Dendritic cell treated with granulocyte-macrophage colony-stimulating factor and Interleukin-4, amounts not matched to agents 40 ng/mL and 50 ng/mL, for 4 days (primary cell): ENCODE measurements around the gene HELQ.
A peak's percentile ranks its signal among the peaks of the same experiment; 100 is the strongest.

Experiments
- H3K27ac Mint-ChIP-seq: one replicate; pipeline ENCODE4 v1.8.0; 2022; ENCODE audit warnings: mild to moderate bottlenecking, mixed read lengths
- H3K27me3 Mint-ChIP-seq: one replicate; pipeline ENCODE4 v1.8.0; 2022; ENCODE audit warnings: mild to moderate bottlenecking, mixed read lengths
- H3K36me3 Mint-ChIP-seq: one replicate; pipeline ENCODE4 v1.8.0; 2022; ENCODE audit warnings: low read depth, mixed read lengths
- H3K4me1 Mint-ChIP-seq: one replicate; pipeline ENCODE4 v1.8.0; 2022; ENCODE audit warnings: low read depth, mixed read lengths
- H3K4me3 Mint-ChIP-seq: one replicate; pipeline ENCODE4 v1.8.0; 2022; ENCODE audit warnings: mild to moderate bottlenecking, moderate library complexity, mixed read lengths
- H3K9me3 Mint-ChIP-seq: one replicate; pipeline ENCODE4 v1.8.0; 2022; ENCODE audit warnings: mixed read lengths
- intact Hi-C: fragments of 100-400 bp; cut with micrococcal nuclease; formaldehyde crosslinking; loops from one replicate; pipeline ENCODE4 v1.15.0; 2022

Gene HELQ

DNA sequence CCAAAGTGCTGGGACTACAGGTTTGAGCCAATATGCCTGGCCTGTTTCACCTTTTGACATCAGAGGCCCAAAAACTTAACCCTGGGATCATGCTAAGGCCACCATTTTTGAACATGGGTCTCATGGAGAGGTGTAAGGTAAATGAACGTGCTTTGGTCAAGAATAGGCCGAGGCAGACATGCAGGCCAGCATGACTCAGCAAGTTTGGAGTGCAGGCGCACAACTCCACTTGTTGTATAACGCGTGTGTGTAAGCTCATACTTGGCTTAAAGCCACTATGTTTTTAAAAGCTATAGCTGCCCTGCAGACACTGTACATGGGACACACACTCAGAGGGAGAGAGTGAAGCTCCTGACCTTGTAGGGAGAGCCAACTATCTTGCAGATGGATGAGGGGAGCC is 77.2 kb downstream of the HELQ start:
- Mint-ChIP-seq H3K36me3 (no peaks in the 10 kb centered on the region), H3K4me1 (peaks cover 19% of the 10 kb centered on the region), H3K9me3 (peaks cover 24% of the 10 kb centered on the region), H3K27ac (no peak overlapping the region), H3K27me3 (peaks cover 14% of the 10 kb centered on the region), H3K4me3 (no peak overlapping the region)
- intact Hi-C loops = no loop called here

DNA sequence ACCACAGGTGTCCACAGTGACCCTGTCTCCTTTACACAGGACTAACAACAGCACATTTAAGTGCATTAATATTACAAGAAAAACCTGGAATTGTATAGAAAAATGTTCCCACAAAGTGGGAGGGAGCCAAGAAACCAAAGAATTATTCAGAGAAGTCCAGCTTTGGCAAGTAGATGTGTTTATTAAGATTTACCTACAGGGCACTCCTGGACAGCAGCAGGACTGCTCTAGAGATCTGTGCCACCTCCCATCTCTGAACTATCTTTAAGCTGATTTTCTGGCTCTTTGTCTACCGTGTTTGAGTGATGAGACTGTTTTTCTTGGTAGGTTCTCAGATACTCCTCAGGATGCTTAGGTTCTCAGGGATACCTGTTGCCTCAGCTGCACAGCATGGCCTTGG is 82.7 kb downstream of the HELQ start:
- Mint-ChIP-seq H3K9me3 (peaks cover 14% of the 10 kb centered on the region), H3K27ac (no peak overlapping the region), H3K36me3 (no peaks in the 10 kb centered on the region), H3K27me3 (peaks cover 22% of the 10 kb centered on the region), H3K4me1 (peaks cover 38% of the 10 kb centered on the region), H3K4me3 (no peak overlapping the region)
- intact Hi-C loops = no loop called here

DNA sequence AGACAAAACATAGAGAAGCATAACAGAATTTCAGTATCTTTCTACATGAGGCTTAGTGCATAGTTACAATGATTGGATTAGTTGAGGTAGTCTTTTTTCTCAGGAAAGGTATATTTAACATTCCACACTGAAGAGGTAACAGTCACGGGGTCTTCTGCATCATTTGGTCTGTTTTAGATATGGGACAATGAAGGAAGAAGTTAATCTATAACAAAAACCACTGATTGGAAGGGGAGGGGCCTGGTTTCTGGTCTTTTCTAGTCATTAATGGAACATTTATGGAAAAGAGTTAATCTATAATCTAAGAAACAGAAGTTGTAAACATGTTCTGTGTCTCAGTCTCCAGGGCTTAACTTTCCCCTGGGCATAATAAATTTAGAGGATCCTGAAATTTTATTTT is 83.7 kb downstream of the HELQ start:
- intact Hi-C loops = no loop called here
- Mint-ChIP-seq H3K36me3 (no peaks in the 10 kb centered on the region), H3K27ac (no peak overlapping the region), H3K4me3 (no peak overlapping the region), H3K9me3 (peaks cover 4% of the 10 kb centered on the region), H3K4me1 (peaks cover 43% of the 10 kb centered on the region), H3K27me3 (peaks cover 23% of the 10 kb centered on the region)

DNA sequence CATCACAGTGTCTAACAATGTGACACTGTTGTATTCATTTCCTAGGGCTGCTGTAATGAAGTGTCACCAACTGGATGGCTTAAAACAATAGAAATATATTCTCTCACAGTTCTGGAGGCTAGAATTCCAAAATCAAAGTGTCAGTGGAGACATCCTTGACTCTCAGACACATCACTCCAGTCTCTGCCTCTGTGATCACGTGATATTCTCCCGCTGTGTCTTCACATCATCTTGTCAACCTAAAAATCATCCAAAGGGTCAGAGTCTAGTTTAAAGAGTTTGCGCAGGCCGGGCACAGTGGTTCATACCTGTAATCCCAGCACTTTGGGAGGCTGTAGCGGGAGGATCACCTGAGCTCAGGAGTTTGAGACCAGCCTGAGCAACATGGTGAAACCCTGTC is 84.4 kb downstream of the HELQ start:
- Mint-ChIP-seq H3K27ac (peak overlapping the region; percentile 48), H3K4me3 (no peak overlapping the region), H3K4me1 (peaks cover 49% of the 10 kb centered on the region), H3K27me3 (peaks cover 27% of the 10 kb centered on the region), H3K36me3 (no peaks in the 10 kb centered on the region), H3K9me3 (no peaks in the 10 kb centered on the region)
- intact Hi-C loops = no loop called here

DNA sequence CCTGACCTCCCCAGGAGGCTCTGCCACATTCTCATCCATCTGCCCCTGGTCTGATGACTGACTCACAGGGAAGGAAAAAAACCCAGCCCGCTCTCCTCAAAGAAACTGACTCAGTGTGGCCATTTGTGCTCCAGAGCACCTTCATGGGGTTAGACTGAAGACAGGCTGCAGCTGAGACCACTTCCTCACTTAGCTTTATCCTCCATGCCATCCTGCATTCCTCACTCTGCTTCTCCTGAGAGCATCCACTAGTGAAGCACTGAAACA is 85.0 kb downstream of the HELQ start:
- Mint-ChIP-seq H3K4me1 (peaks cover 45% of the 10 kb centered on the region), H3K4me3 (no peak overlapping the region), H3K27ac (peak overlapping the region; percentile 48), H3K27me3 (peaks cover 27% of the 10 kb centered on the region), H3K36me3 (no peaks in the 10 kb centered on the region), H3K9me3 (no peaks in the 10 kb centered on the region)
- intact Hi-C loops = no loop called here

DNA sequence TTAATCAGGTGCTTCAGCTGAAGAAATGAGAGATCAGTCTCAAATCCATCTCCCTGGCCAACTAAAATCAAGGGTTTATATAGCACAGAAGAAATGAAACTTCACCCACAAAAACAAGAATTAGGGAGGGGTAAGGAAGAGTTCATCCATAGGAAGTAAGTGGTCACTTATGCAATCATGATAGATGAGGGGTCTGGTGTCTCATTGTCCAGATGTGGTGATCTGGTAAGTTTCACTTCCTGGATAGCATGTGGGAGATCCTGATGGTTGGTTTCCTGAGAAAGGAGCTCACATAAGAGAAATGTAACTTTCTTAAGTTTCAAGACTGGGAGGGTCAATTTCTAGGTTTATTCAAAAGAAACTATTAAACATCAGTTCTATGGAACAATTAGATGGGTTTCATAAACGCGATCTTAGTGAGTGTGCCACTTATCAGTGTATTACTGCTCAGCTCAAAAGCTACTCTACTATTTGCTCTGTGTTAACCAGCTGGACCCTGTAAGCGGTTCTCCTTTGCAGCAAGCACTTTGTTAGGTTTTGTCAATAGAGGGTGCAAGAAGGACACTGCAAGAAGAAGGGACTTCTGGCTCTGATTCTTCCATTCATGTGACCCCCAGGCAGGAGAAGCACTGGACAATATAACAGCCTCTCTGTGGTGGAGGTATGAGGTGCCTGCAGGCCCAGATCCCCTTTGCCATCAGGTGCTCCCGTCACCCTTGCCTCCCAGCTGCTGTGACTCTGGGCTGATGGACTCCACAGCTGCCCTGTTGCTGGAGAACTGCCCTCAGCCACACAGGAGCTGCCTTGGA is 85.6 kb downstream of the HELQ start:
- H3K27ac Mint-ChIP-seq = peak overlapping the region; percentile 48

DNA sequence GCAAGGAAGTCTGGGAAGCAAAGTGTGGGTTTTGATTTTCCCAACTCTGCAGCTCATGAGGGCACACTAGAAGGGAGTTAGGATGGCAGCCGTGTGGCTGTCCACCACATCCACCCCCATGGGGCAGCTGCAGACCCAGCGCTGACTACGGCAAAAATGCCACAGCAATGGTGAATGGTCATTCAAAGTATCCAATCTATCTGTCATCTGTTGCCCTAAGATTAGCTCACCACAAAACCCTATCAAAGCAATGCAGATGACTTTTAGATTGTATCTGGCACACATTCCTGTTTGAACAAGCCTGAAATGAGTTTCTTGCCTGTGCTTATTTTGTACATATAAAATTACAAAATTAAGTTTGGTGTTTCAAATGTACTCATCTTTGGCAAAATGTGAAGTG is 91.3 kb downstream of the HELQ start:
- Mint-ChIP-seq H3K36me3 (no peaks in the 10 kb centered on the region), H3K4me3 (no peak overlapping the region), H3K4me1 (peaks cover 17% of the 10 kb centered on the region), H3K27me3 (peaks cover 32% of the 10 kb centered on the region), H3K9me3 (no peaks in the 10 kb centered on the region), H3K27ac (no peak overlapping the region)
- intact Hi-C loops = loop anchor here (10.0 kb wide), 1 partner anchor 270 kb away; no protein-coding TSS in a partner anchor

More for the DNA sequence above, 85.6 kb downstream of the HELQ start:
- intact Hi-C loops = loop anchor here (5.0 to 10.0 kb wide), 3 partner anchors 38 to 265 kb away; partner anchors contain the start of genes HELQ, HPSE and MRPS18C
- Mint-ChIP-seq H3K4me1 (peaks cover 45% of the 10 kb centered on the region), H3K36me3 (no peaks in the 10 kb centered on the region), H3K4me3 (peak overlapping the region; percentile 20), H3K27me3 (peaks cover 33% of the 10 kb centered on the region), H3K9me3 (no peaks in the 10 kb centered on the region)

DNA sequence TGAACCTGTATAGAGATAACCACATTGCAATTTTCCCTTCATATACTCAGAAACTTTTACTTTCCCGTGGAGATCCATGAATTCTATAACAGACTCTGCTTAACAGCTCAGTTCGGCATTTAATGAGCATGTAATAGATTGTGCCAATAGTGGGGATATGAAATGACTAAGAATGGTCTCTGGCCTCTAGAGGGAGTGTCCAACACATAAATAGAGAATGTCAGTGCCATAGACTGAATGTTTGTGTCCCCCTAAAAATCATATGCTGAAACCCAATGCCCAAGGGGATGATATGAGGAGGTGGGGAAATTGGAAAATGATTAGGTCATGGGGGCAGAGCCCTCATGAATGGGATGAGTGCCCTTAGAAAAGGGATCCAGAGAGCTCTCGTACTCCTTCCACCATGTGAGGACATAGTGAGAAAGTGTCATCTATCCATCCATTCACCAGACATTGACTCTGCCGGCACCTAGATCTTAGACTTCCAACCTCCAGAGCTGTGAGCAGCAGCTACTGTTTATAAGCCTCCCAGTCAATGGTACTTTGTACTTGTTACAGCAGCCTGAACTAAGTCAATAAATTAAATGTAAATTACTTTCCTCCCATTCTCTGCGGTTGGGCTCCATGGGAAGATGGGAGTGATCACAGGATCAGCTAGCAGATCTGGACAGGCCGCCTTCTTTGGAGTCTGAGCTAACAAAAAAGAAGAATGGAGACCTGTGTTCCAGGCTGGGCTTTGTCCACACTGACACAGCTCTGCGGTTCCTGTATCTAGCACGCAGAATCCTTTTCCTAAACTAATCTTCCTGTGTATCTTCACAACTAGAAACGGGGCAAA is 92.9 kb downstream of the HELQ start:
- intact Hi-C loops = loop anchor here (10.0 kb wide), 1 partner anchor 272 kb away; no protein-coding TSS in a partner anchor
- no peak overlapping the region for H3K4me3 Mint-ChIP-seq
- peaks cover 31% of the 10 kb centered on the region for H3K27me3 Mint-ChIP-seq
- peaks cover 12% of the 10 kb centered on the region for H3K4me1 Mint-ChIP-seq
- H3K36me3 Mint-ChIP-seq = no peaks in the 10 kb centered on the region
- H3K9me3 Mint-ChIP-seq = no peaks in the 10 kb centered on the region
- no peak overlapping the region for H3K27ac Mint-ChIP-seq

DNA sequence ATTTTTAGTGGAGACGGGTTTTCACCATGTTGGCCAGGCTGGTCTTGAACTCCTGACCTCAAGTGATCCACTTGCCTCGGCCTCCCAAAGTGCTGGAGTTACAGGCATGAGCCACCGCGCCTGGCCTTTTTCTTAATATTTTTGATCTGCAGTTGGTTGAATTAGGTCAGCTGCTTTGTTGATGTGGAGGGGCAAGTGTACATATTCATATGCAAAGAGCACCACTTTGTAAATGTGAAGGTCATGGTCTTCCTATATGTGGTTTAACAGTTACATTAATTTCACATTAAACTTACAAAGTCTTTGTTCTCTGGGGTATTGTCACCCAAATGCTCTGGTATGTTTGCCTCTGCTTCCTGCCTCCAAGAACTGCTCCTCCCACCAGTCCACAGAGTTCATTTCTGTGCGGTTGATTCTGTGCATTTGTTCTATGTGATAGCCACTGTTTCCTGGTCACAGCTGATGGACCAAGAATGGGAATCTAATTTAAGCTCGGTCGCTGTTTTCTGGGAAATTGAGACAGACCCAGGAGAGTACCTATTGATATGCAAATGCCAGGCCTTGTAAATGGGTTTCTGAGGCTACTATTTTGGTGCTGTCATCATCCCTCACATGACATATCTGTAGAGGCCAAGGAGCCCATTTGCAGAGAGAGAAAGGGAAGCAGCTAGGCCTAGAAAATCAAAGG is 94.1 kb downstream of the HELQ start:
- intact Hi-C loops = loop anchor here (10.0 kb wide), 1 partner anchor 273 kb away; no protein-coding TSS in a partner anchor
- Mint-ChIP-seq H3K27ac (no peak overlapping the region), H3K27me3 (peaks cover 24% of the 10 kb centered on the region), H3K36me3 (no peaks in the 10 kb centered on the region), H3K4me1 (peaks cover 4% of the 10 kb centered on the region), H3K4me3 (no peak overlapping the region), H3K9me3 (no peaks in the 10 kb centered on the region)

DNA sequence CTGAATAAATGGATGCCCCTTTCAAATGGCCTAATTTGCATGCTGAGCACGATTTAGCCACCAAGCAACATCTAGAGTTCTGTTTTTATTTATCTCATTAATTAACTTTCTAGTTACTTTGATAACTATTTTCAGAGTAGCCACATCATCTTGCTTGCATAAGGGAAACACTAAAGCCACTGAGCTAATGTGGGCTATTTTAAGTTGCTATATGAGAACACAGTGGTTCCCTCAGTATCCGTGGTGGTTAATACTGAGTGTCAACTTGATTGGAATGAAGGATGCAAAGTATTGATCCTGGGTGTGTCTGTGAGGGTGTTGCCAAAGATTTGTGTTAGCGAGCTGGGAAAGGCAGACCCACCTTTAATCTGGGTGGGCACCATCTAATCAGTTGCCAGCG is 95.6 kb downstream of the HELQ start:
- H3K36me3 Mint-ChIP-seq = no peaks in the 10 kb centered on the region
- H3K4me3 Mint-ChIP-seq = no peak overlapping the region
- H3K4me1 Mint-ChIP-seq = no peaks in the 10 kb centered on the region
- H3K9me3 Mint-ChIP-seq = no peaks in the 10 kb centered on the region
- H3K27me3 Mint-ChIP-seq = peaks cover 12% of the 10 kb centered on the region
- H3K27ac Mint-ChIP-seq = no peak overlapping the region
- intact Hi-C loops = loop anchor here (10.0 kb wide), 1 partner anchor 275 kb away; no protein-coding TSS in a partner anchor

DNA sequence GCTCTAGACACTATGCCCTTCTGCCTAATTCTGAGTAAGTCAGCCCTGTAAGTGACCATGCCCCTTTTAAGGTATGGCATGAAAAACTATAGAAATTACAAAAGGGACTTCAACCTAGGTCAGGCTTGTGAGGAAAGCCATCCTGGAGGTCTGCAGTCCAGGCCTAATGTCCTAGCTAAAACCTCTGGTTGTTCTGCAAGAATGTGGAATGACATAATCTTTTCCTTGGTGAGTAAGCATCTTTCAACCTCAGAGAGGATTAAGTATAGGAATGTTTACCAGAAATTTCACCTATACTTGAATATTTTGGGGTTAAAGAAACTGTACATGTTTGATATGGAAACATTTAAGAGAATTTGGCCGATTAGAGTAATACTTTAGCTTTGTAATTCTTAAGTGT is 97.2 kb downstream of the HELQ start:
- H3K9me3 Mint-ChIP-seq = peaks cover 9% of the 10 kb centered on the region
- H3K4me3 Mint-ChIP-seq = no peak overlapping the region
- H3K4me1 Mint-ChIP-seq = no peaks in the 10 kb centered on the region
- H3K36me3 Mint-ChIP-seq = no peaks in the 10 kb centered on the region
- peaks cover 2% of the 10 kb centered on the region for H3K27me3 Mint-ChIP-seq
- H3K27ac Mint-ChIP-seq = no peak overlapping the region
- intact Hi-C loops = no loop called here
